Smooth muscle cell (in vitro differentiated cells): ENCODE measurements around the gene AMN. TPM values are rescaled to one million over a fixed set of nuclear protein-coding genes. Genes with fewer than 3 reads are reported as not detected.

Experiments used
- DNase-seq: peaks from one replicate; lab custom pipeline; 2025; ENCODE audit not compliant: unreplicated experiment; lab: John Stamatoyannopoulos, UW
- H2AFZ ChIP-seq: fragments of 200-600 bp; sonication (generic); 2 replicates; pipeline ENCODE4 v1.6.0; 2016; ENCODE audit warnings: antibody characterized with exemption, low read depth, mild to moderate bottlenecking
- H3F3A ChIP-seq: fragments of 200-600 bp; sonication (generic); 2 replicates; pipeline ENCODE4 v1.6.0; 2017; ENCODE audit warnings: antibody characterized with exemption, low read depth
- H3K27ac ChIP-seq: fragments of 200-600 bp; sonication (generic); 2 replicates; pipeline ENCODE4 v1.5.1; 2016; ENCODE audit warnings: low read depth, mild to moderate bottlenecking
- H3K27me3 ChIP-seq: fragments of 200-600 bp; sonication (generic); 2 replicates; pipeline ENCODE4 v1.6.1; 2016; ENCODE audit warnings: low read depth, mild to moderate bottlenecking
- H3K36me3 ChIP-seq: fragments of 200-600 bp; sonication (generic); 2 replicates; pipeline ENCODE4 v1.5.1; 2016; ENCODE audit warnings: low read depth
- H3K4me1 ChIP-seq: fragments of 200-600 bp; sonication (generic); 2 replicates; pipeline ENCODE4 v1.5.1; 2016; ENCODE audit warnings: low read depth
- H3K4me2 ChIP-seq: fragments of 200-600 bp; sonication (generic); 2 replicates; pipeline ENCODE4 v1.6.0; 2016; ENCODE audit warnings: mild to moderate bottlenecking
- H3K4me3 ChIP-seq: fragments of 200-600 bp; sonication (generic); 2 replicates; pipeline ENCODE4 v1.5.1; 2016; ENCODE audit warnings: mild to moderate bottlenecking
- H3K79me2 ChIP-seq: fragments of 200-600 bp; sonication (generic); 2 replicates; pipeline ENCODE4 v1.6.0; 2016; ENCODE audit warnings: low read depth, mild to moderate bottlenecking
- H3K9ac ChIP-seq: fragments of 200-600 bp; sonication (generic); 2 replicates; pipeline ENCODE4 v1.6.0; 2016; ENCODE audit warnings: low read depth
- H3K9me3 ChIP-seq: fragments of 200-600 bp; sonication (generic); replicated peaks from 2 replicates; pipeline ENCODE4 v1.5.1; 2016; ENCODE audit warnings: low read depth
- H4K20me1 ChIP-seq: fragments of 200-600 bp; sonication (generic); 2 replicates; pipeline ENCODE4 v1.6.0; 2016; ENCODE audit warnings: low read depth
- WGBS: methylation state at CpG from one replicate; pipeline ENCODE4 v1.1.7; 2016; ENCODE audit warnings: low lambda C conversion rate; 5-methylcytosine and 5-hydroxymethylcytosine counted together
- polyA plus RNA-seq: library from polyadenylated mRNA; unstranded; fragments of >200 nt; fragmentation: Nextera tagmentation; extraction: Ambion mirVana; gene quantifications from 2 replicates; pipeline ENCODE4 v1.2.1, GENCODE V29; 2016
- total RNA-seq: library from RNA; depleted of rRNA; stranded (reverse); fragments of >200 nt; gene quantifications from 2 replicates; pipeline ENCODE4 v1.2.3, GENCODE V29; 2014
- TF ChIP-seq, protein P1 (sequence below): fragments of 200-600 bp; sonication (generic); IDR thresholded peaks from 2 replicates; pipeline ENCODE4 v1.5.1; 2017; ENCODE audit warnings: borderline replicate concordance, mild to moderate bottlenecking, antibody characterized with exemption; ENCODE audit not compliant: insufficient read depth, poor library complexity, severe bottlenecking

The AMN gene
- total and polyA plus RNA-seq, 2 experiments from 2014 or later, result 0.31 to 0.65 TPM

DNA sequence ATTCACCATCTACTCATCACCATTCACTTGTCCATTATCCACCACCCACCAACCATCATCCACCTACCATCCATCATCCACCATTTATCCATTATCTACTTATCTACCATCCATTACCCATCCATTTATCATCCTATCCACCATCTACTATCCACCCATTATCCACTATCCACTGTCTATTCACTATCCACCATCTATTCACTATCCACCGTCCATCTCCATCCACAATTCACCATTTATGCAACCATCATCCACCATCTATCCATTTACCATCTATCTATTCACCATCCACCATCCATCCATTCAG is 1.5 kb upstream of the AMN start:
- TF ChIP-seq, protein P1, sequence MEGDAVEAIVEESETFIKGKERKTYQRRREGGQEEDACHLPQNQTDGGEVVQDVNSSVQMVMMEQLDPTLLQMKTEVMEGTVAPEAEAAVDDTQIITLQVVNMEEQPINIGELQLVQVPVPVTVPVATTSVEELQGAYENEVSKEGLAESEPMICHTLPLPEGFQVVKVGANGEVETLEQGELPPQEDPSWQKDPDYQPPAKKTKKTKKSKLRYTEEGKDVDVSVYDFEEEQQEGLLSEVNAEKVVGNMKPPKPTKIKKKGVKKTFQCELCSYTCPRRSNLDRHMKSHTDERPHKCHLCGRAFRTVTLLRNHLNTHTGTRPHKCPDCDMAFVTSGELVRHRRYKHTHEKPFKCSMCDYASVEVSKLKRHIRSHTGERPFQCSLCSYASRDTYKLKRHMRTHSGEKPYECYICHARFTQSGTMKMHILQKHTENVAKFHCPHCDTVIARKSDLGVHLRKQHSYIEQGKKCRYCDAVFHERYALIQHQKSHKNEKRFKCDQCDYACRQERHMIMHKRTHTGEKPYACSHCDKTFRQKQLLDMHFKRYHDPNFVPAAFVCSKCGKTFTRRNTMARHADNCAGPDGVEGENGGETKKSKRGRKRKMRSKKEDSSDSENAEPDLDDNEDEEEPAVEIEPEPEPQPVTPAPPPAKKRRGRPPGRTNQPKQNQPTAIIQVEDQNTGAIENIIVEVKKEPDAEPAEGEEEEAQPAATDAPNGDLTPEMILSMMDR, result no peak
- WGBS, result 100% methylated on average over 1 of the region's 1 CpG

GRCh38 chr14:102923201-102923924 is 900 bp downstream of the AMN start:
- Histone ChIP-seq H3F3A (peaks cover 4% of the 10 kb centered on the region), H3K79me2 (no peaks in the 10 kb centered on the region), H3K4me3 (peak overlapping the region; percentile 41), H3K9ac (no peak overlapping the region), H3K4me1 (no peaks in the 10 kb centered on the region), H3K4me2 (peak overlapping the region; percentile 48), H3K36me3 (no peaks in the 10 kb centered on the region), H2AFZ (no peak overlapping the region), H3K27ac (no peak overlapping the region), H3K9me3 (no peaks in the 10 kb centered on the region), H3K27me3 (peaks cover 68% of the 10 kb centered on the region), H4K20me1 (no peaks in the 10 kb centered on the region)
- 17% methylated on average over 53 of the region's 53 CpGs for WGBS
- no peak for DNase-seq
- TF ChIP-seq, protein P1, result no peak

More for the DNA sequence above, 1.5 kb upstream of the AMN start:
- Histone ChIP-seq H2AFZ (no peak overlapping the region), H3K9me3 (no peaks in the 10 kb centered on the region), H3K27me3 (peaks cover 51% of the 10 kb centered on the region), H3K27ac (no peak overlapping the region), H3K9ac (no peak overlapping the region), H3F3A (no peaks in the 10 kb centered on the region), H3K79me2 (no peaks in the 10 kb centered on the region), H3K36me3 (no peaks in the 10 kb centered on the region), H3K4me2 (no peak overlapping the region), H3K4me1 (no peaks in the 10 kb centered on the region), H4K20me1 (no peaks in the 10 kb centered on the region), H3K4me3 (no peak overlapping the region)
- no peak for DNase-seq

DNA sequence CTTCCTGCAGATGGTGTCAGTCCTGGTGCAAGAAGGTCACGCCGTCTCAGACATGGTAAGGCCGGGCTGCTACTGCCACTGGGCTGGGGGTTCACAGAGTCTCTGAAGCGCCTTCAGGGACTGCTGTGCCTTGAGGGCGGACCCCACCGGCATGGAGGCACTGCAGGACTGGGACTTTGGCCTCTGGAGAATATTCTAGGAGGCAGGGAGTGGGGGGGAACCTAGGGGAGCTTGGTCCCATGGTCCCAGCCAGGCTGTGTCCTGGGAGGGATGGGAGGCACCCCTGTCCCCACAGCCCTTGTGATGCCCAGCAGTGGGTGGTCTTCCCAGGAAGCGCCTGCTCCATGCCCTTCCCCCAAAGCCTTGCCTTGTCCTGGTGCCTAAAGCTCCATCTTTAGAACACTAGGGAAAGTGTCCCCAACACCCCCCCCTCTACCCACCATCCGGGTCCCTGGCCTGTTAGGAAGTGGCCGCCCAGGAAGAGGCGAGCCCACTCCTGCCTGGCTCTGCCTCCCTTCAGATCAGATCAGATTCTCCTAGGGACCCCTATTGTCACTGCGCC is 1.5 kb downstream of the AMN start:
- no peak overlapping the region for H3K27ac ChIP-seq
- no peaks in the 10 kb centered on the region for H3K79me2 ChIP-seq
- WGBS, result 73% methylated on average over 11 of the region's 11 CpGs
- H3F3A ChIP-seq, result peaks cover 4% of the 10 kb centered on the region
- H3K9me3 ChIP-seq, result no peaks in the 10 kb centered on the region
- H3K4me1 ChIP-seq, result peaks cover 5% of the 10 kb centered on the region
- no peak overlapping the region for H3K4me2 ChIP-seq
- TF ChIP-seq, protein P1, result no peak
- H3K9ac ChIP-seq, result no peak overlapping the region
- no peak for DNase-seq
- no peaks in the 10 kb centered on the region for H4K20me1 ChIP-seq
- peak overlapping the region; percentile 41 for H3K4me3 ChIP-seq
- peaks cover 75% of the 10 kb centered on the region for H3K27me3 ChIP-seq
- no peak overlapping the region for H2AFZ ChIP-seq
- no peaks in the 10 kb centered on the region for H3K36me3 ChIP-seq
